HepG2 (cell line): ENCODE data around the gene MASP1.

Experiments used
- PRDM10 ChIP-seq: sonication (generic); formaldehyde crosslinking; IDR thresholded peaks from 2 replicates; pipeline ENCODE4 v1.4.0; 2020; ENCODE audit warnings: low read depth, missing genetic modification reagents
- SIN3A ChIP-seq: IDR thresholded peaks from 2 replicates; pipeline ENCODE4 v1.6.1; 2011; ENCODE audit warnings: low read depth, mild to moderate bottlenecking, control low read depth, low read length, borderline replicate concordance
- ZNF142 ChIP-seq: sonication (generic); formaldehyde crosslinking; IDR thresholded peaks from 2 replicates; pipeline ENCODE4 v1.4.0; 2020; ENCODE audit warnings: missing genetic modification reagents
- ZNF773 ChIP-seq: sonication (generic); formaldehyde crosslinking; IDR thresholded peaks from 2 replicates; pipeline ENCODE4 v1.4.0; 2020; ENCODE audit warnings: missing genetic modification reagents, borderline replicate concordance

- no peak for TF ChIP-seq PRDM10 (CRISPR knock-in tag)
- no peak for TF ChIP-seq ZNF142 (CRISPR knock-in tag)
- TF ChIP-seq SIN3A, result no peak
- no peak for TF ChIP-seq ZNF773 (CRISPR knock-in tag)
Measured at GRCh38 chr3:187242435-187242834, 49.1 kb downstream of the MASP1 start.
